ENCODE data around the gene LRRC4B. TPM values are rescaled to one million over a fixed set of nuclear protein-coding genes. Genes with fewer than 3 reads are reported as not detected.

Gene LRRC4B
- total RNA-seq, 1 experiment from 2014 or later: 0.54 TPM

DNA sequence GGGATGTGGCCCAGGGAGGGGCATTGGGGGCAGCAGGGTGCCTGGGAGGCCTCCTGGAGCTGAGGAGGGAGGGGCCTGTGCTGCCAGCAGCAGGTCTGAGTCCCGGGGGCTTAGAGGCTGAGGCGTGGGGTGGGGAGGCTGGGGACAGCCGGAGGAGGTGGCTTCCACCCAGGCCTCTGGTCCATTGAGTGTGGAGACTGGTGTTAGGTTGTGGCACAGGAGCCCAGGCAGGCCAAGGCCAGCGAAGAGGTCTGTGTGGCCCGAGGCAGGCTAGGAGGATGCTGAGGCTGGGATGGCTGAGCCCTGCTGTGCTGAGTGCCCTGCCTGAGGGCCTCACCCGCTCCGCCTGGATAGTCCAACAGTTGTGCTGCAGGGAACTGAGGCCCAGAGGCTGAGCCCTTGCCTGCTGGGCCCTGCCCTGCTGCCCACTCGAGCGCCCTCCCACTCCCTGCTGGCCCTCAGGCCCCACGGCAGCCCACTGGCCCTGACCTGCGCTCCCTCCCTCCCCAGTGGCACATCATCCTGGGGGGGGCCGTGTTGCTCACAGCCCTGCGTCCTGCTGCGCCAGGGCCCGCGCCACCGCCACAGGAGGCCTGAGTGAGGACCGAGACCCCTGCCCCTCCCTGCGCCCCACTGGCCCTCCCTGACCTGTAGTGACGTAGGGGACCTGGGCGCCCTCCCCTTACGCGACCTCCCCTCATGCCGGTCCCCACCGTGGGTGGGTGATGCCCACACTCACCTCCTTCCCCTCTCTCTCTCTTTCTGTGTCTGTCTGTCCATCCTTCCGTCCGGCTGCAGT is 86.7 kb downstream of the LRRC4B start:
- Histone ChIP-seq H3K36me3 (ENCODE audit: control insufficient read depth, insufficient read depth, low read length) (no peaks in the 10 kb centered on the region), H3K27me3 (replicated peaks; ENCODE audit: control insufficient read depth, insufficient read depth, low read length) (no peaks in the 10 kb centered on the region), H3K4me1 (no peaks in the 10 kb centered on the region), H3K9me3 (peaks cover 9% of the 10 kb centered on the region), H3K4me3 (ENCODE audit: low read depth, low read length) (no peak overlapping the region)
- intact Hi-C loops (cut with micrococcal nuclease; ENCODE audit: unreplicated experiment): no loop called here
- Mint-ChIP-seq H3K9me3 (ENCODE audit: unreplicated experiment) (no peaks in the 10 kb centered on the region), H3K27me3 (ENCODE audit: insufficient read depth, unreplicated experiment) (no peaks in the 10 kb centered on the region), H3K27ac (ENCODE audit: unreplicated experiment) (no peak overlapping the region), H3K4me3 (ENCODE audit: unreplicated experiment) (no peak overlapping the region), H3K36me3 (ENCODE audit: insufficient read depth, unreplicated experiment) (peaks cover 26% of the 10 kb centered on the region), H3K4me1 (ENCODE audit: low read depth, unreplicated experiment) (no peaks in the 10 kb centered on the region)
- CTCF ChIA-PET: no interaction called here
- TF ChIP-seq, protein P1, sequence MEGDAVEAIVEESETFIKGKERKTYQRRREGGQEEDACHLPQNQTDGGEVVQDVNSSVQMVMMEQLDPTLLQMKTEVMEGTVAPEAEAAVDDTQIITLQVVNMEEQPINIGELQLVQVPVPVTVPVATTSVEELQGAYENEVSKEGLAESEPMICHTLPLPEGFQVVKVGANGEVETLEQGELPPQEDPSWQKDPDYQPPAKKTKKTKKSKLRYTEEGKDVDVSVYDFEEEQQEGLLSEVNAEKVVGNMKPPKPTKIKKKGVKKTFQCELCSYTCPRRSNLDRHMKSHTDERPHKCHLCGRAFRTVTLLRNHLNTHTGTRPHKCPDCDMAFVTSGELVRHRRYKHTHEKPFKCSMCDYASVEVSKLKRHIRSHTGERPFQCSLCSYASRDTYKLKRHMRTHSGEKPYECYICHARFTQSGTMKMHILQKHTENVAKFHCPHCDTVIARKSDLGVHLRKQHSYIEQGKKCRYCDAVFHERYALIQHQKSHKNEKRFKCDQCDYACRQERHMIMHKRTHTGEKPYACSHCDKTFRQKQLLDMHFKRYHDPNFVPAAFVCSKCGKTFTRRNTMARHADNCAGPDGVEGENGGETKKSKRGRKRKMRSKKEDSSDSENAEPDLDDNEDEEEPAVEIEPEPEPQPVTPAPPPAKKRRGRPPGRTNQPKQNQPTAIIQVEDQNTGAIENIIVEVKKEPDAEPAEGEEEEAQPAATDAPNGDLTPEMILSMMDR (IDR thresholded peaks at IDR 0.05; ENCODE audit: insufficient read depth in 1 of 2, low read depth in 1 of 2, low read length in 1 of 2, severe bottlenecking in 1 of 2, unreplicated experiment in 1 of 2): no peak
- BruUV-seq (replicated peaks): no TSS peak
- no peak for DNase-seq
- POLR2A ChIA-PET: no interaction called here

DNA sequence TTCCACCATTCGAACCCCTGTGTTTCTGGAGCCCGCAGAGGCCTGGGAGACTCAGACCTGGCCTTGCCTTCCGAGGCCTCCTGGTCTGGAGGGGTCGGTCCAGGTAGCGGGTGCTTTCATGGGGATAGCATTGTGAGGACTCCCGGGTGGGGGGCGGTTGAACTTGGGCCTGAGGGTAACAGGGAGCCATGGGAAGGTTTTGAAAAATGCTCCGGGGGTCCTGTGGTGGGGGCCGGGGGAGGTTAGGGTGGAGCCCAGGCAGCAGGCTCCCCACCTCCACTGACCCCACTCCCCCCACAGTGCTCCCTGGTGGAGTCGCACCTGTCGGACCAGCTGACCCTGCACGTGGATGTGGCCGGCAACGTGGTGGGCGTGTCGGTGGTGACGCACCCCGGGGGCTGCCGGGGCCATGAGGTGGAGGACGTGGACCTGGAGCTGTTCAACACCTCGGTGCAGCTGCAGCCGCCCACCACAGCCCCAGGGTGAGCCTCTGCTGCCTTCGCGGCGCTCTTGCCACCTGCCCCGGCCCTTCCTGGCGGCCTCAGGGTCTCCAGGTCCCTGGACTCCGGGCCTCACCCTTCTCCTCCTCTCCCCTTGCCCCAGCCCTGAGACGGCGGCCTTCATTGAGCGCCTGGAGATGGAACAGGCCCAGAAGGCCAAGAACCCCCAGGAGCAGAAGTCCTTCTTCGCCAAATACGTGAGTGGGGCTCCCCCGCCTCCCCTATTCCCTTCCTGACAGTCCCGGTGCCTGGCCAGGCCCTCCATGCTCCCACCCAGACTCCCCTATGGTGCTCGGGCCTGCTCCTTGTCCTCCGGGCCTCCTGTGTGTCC is 87.7 kb downstream of the LRRC4B start:
- Histone ChIP-seq H3K36me3 (ENCODE audit: control insufficient read depth, insufficient read depth, low read length) (no peaks in the 10 kb centered on the region), H3K27me3 (replicated peaks; ENCODE audit: control insufficient read depth, insufficient read depth, low read length) (no peaks in the 10 kb centered on the region), H3K4me1 (no peaks in the 10 kb centered on the region), H3K9me3 (no peaks in the 10 kb centered on the region), H3K4me3 (ENCODE audit: low read depth, low read length) (no peak overlapping the region)
- CTCF ChIA-PET: interaction anchor here (1.0 kb wide), 1 partner anchor 15 kb away, joined by 4 read pairs; no protein-coding TSS in a partner anchor
- Mint-ChIP-seq H3K4me3 (ENCODE audit: unreplicated experiment) (no peak overlapping the region), H3K4me1 (ENCODE audit: low read depth, unreplicated experiment) (no peaks in the 10 kb centered on the region), H3K9me3 (ENCODE audit: unreplicated experiment) (no peaks in the 10 kb centered on the region), H3K27me3 (ENCODE audit: insufficient read depth, unreplicated experiment) (no peaks in the 10 kb centered on the region), H3K36me3 (ENCODE audit: insufficient read depth, unreplicated experiment) (peaks cover 37% of the 10 kb centered on the region), H3K27ac (ENCODE audit: unreplicated experiment) (no peak overlapping the region)
- DNase-seq: no peak
- TF ChIP-seq, protein P1 (IDR thresholded peaks at IDR 0.05; ENCODE audit: insufficient read depth in 1 of 2, low read depth in 1 of 2, low read length in 1 of 2, severe bottlenecking in 1 of 2, unreplicated experiment in 1 of 2): no peak
- POLR2A ChIA-PET: no interaction called here
- intact Hi-C loops (cut with micrococcal nuclease; ENCODE audit: unreplicated experiment): no loop called here
- BruUV-seq (replicated peaks): no TSS peak

GRCh38 chr19:50479761-50480251 is 88.4 kb downstream of the LRRC4B start:
- H3K27ac Mint-ChIP-seq (ENCODE audit: unreplicated experiment): no peak overlapping the region
- CTCF ChIA-PET: interaction anchor here (0.8 to 2.1 kb wide), 4 partner anchors 14 to 123 kb away, joined by 4 to 6 read pairs (median 6); partner anchors contain the start of gene JOSD2
- Histone ChIP-seq H3K4me1 (no peaks in the 10 kb centered on the region), H3K27me3 (replicated peaks; ENCODE audit: control insufficient read depth, insufficient read depth, low read length) (no peaks in the 10 kb centered on the region), H3K4me3 (ENCODE audit: low read depth, low read length) (no peak overlapping the region), H3K9me3 (no peaks in the 10 kb centered on the region), H3K36me3 (ENCODE audit: control insufficient read depth, insufficient read depth, low read length) (no peaks in the 10 kb centered on the region)
- no peak overlapping the region for H3K4me3 Mint-ChIP-seq (ENCODE audit: unreplicated experiment)
- intact Hi-C loops (cut with micrococcal nuclease; ENCODE audit: unreplicated experiment): no loop called here
- TF ChIP-seq, protein P1 (IDR thresholded peaks at IDR 0.05; ENCODE audit: insufficient read depth in 1 of 2, low read depth in 1 of 2, low read length in 1 of 2, severe bottlenecking in 1 of 2, unreplicated experiment in 1 of 2): no peak
- peaks cover 42% of the 10 kb centered on the region for H3K36me3 Mint-ChIP-seq (ENCODE audit: insufficient read depth, unreplicated experiment)
- POLR2A ChIA-PET: no interaction called here
- DNase-seq: no peak
- H3K27me3 Mint-ChIP-seq (ENCODE audit: insufficient read depth, unreplicated experiment): no peaks in the 10 kb centered on the region
- no peaks in the 10 kb centered on the region for H3K9me3 Mint-ChIP-seq (ENCODE audit: unreplicated experiment)
- H3K4me1 Mint-ChIP-seq (ENCODE audit: low read depth, unreplicated experiment): no peaks in the 10 kb centered on the region
- no TSS peak for BruUV-seq (replicated peaks)

All from Caco-2 (cell line).